NCI-H510A (cell line): ENCODE data around the gene AP2B1.
"Not testable (repeated sequence)": the region's sequence is repeated elsewhere in the genome, so short reads cannot be mapped to it uniquely, and the experiment has no call there.

Experiments used
- DNase-seq: peaks from one replicate; lab custom pipeline; 2025; lab: John Stamatoyannopoulos, UW

The AP2B1 gene

DNA sequence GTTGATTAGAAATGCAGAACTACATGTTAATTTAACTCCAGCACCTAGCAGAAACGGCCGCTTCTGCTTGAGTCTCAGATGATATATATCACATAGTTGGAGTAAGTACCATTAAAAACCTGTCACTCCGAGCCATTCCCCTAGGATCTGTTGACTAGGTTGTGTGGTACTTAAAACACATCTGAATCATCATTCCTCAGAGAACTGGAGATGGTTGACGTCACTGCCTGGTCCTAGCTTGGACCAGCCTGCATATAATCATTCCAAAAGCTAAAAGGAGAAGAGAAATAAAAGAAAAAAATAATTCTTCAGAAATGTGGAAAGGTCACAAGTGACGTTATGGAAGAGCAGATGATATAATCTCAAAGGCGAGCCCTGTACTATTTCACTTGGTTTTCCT lies 113.0 kb downstream of the AP2B1 start:
- no peak for DNase-seq

DNA sequence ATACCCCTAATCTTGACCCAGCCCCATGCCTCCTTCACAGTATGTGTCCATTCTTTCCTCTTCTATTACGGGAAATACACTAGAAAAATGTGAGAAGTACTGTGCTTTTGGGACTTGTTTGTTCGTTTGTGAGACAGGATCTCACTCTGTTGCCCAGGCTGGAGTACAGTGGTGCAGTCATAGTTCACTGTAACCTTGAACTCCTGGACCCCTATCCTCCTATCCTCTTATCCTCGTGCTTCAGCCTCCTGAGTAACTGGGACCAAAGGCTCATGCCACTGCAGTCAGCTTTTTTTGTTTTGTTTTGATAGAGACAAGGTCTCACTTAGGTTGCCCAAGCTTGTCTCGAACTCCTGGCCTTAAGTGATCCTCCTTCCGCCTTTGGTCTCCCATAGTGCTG lies 114.4 kb downstream of the AP2B1 start:
- DNase-seq: no peak

DNA sequence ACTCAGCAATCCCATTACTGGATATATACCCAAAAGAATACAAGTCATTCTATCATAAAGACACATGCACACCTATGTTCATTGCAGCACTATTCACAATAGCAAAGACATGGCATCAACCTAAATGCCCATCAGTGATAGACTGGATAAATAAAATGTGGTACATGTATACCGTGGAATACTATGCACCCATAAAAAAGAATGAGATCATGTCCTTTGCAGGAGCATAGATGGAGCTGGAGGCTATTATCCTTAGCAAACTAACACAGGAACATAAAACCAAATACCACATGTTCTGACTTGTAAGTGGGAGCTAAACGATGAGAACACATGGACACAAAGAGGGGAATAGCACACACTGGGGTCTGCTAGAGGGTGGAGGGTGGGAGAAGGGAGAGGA lies 116.2 kb downstream of the AP2B1 start:
- DNase-seq: not testable (repeated sequence)

DNA sequence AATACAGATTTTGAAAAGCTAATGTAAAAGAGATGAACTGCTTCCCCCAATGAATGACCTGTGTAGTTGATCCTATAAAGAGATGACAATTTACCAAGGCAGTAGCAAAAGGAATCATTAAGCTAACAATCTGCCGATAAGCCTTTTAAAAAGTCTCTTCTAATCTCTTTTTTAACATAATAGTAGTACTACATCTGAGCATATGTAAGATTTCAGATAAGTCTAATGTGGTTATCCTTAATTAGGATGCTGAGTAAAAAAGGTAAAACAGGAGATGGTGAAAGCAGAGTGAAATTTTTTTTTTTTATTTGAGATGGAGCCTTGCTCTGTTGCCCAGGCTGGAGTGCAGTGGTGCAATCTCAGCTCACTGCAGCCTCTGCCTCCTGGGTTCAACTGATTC lies 118.1 kb downstream of the AP2B1 start:
- DNase-seq: no peak

DNA sequence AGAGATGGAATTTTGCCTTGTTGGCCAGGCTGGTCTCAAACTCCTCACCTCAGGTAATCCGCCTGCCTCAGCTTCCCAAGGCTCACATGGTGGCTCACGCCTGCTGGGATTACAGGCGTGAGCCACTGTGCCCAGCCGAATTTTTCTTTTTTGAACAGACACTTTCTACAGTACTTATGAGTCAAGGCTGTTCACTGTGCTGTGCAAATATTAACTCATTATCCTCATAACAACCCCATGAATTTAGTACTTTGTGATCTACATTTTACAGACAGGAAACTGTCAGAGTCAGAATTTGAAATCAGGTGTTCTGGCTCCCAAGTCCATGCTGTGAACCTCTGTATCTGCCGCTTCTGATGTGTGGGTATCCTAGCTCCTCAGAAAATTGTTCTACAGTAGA lies 118.6 kb downstream of the AP2B1 start:
- DNase-seq: no peak

DNA sequence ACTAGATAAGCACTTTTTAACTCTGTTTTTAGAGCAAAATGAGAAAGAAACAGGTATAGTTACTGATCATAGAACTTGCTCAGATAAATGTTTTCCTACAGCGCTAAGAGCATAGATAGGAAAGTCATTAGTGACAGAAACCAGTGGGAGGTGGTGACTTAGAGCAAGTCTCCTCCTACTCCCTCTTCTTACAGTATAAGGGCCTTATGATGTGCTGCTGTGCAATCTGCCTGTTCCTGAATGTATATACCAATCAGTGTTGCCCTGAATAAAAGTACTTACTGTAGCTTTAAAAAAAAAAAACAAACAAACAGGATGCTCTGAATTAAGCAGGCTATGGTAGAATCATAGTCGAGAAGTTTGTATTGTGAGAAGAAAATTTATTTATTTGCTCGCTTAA lies 121.0 kb downstream of the AP2B1 start:
- DNase-seq: no peak

DNA sequence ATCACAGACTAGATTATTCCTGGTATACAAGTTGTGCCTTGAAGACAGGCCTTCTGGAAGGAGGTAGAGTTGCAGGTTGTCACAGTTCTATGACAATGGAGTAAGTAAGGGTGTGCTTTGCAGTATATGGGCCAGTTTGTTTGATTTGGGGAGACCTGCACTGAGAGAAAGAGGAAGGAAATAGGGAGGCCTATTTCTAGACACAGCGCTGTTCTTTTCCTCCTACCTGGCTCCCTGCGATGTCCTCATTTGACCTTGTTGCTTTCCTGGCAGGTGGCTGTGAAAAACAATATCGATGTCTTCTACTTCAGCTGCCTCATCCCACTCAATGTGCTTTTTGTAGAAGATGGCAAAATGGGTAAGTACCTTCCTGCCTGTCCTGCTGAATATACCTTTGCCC lies 121.8 kb downstream of the AP2B1 start:
- no peak for DNase-seq

DNA sequence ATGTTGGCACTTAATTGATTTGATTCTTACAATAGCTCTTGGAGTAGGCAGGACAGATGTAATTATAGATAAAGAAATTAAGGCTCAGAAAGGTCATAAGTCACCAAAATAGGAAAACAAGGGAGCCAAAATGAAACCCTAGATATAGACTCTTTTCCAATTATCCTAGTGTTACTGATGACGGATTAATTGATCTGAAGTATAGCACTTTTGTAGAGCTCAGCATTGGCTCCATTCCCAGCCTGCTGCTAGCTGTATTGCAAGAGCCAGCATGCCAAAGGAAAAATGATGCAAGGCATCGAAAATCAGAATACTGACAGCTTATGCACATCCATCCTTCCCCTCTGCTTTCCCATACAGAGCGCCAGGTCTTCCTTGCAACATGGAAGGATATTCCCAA lies 122.8 kb downstream of the AP2B1 start:
- no peak for DNase-seq

DNA sequence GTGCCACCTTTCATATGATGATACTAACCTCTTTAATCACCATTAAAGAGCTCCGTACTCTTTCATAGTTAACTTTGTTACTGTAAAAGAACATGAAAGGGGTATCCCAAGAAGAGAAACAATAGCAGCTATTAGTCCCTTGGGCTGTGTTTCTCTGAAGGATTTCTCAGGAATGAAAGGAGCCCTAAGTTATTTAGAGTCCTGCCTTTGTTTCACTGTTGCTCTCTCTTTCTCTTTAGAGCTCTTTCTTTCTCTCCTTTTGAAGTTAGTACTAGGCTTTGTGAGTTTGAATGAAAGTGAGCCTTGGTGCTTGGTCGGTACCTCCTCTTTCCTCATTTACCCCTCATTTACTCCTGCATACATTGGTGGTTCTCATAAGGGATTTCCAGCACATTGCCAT lies 123.8 kb downstream of the AP2B1 start:
- DNase-seq: no peak

DNA sequence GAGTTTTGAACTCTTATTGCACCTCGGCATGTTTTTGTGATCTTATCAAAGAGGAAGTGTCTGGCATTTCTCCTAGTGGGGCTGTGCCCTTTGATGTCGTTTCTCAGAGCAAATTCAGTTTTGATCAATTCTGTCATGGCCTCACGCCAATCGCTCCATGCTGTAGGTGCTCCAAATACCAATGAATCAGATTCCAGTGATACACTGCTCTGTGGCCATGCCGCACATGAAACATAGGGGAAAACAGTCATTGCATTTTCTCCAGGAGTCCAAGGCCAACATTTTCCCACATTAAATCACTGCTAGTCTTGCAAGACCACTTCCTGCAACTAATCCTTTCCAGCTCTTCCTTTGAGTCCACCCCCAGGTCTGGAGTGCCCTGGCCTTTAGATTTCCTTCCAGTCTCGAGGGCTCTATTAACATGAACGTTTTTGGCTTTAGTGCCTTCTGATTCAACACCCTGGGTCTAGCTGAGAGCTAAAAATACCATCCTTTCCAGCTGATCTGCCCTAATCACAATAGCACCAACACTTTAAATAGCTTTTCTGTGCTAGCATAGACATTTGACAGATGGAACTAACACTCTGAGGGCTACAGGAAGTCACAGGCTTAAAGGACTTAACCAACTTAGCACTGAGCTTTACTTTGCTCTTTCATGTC lies 126.1 kb downstream of the AP2B1 start:
- DNase-seq: no peak

DNA sequence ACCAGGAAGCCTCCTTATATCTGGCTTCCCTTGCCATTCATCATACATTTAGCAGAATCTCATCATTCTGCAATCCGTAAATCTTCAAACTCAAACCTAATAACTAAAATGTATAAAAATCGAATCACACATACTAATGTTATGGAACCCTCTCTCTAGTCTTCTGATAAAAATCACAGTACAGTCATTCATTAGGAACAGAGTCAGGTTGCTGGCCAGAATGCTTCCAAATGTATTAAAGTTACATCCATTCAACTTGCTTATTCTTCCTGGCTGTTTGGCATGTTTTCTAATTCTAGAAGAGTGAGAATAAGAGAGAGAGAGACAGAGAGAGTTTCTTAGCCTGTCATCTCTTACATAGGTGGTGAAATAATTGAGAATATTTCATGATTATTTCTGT lies 127.9 kb downstream of the AP2B1 start:
- no peak for DNase-seq

DNA sequence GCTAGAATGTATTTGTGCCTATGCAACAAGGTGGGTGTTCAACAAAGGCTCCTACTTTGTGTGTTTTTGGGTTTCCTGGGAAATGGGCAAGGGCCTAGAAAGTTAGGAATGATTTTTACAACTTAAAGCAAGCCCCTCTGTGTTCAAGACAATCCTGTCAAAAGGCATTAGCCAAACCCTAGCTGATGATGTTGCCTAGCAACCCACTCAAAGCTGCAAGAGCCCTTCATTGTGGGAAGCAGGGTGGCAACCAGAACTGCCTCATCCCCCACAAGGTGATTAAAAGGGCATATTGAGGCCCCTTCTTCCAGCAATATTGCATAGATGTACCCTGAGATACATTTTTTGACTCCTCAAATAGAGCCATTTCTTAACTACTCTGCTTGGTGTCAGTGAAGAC lies 128.3 kb downstream of the AP2B1 start:
- no peak for DNase-seq

DNA sequence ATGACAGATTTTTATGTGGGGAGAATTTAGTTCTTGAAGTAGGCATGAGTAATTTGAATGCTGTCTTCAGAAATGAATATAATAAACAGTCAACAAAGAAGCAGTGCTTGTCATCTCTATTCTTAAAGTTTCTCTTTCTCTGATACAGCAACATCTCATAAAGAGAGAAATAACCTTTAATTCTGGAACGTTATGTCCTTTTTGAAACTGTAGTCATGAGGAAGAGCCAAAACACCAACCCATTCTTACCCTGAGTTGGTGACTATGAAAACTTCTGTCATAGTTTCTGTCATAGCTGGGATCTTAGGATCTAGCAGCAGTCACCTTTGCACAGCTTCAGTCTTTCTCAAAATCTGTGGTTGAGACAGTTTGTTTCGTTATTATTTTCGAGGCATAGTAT lies 129.1 kb downstream of the AP2B1 start:
- no peak for DNase-seq

DNA sequence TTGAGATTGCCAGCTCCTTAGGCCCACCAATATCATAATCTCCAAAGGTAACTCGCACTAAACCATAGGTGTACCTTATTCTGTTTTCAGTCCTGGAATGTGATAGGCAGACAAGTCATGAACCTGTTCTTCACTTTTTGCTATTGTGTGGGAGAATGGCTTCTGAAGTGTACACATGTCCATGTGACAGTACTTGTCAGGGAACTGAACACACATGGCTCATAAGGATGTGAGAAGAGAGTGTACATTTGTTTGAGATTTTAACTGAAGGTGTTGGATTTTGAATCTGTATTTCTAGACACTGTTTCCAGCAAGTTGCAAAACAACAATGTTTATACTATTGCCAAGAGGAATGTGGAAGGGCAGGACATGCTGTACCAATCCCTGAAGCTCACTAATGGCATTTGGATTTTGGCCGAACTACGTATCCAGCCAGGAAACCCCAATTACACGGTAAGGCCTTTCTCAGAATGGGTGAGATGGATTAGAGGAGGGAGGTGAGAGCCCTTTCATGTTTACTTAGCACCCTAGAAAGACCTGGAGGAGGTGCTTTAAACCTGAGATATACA lies 129.9 kb downstream of the AP2B1 start:
- no peak for DNase-seq

DNA sequence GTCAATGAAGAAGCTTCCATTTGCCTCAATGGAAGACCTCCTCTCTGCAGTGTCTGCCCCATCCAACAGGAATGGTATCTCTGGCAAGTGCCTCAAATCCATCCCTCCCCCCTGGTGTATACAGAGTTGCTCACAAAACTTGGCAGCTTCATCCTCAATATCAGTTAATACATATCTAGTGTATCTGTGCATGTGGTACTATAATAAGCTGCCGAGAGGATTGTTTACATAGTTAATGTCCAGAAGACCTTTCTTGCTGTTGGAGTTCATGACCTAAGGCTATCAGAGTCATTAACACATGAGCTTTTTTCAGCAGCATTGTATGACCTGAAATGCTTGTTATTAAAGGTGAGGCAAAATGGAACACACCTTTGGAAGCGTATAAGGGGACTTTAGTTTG lies 130.4 kb downstream of the AP2B1 start:
- DNase-seq: no peak

DNA sequence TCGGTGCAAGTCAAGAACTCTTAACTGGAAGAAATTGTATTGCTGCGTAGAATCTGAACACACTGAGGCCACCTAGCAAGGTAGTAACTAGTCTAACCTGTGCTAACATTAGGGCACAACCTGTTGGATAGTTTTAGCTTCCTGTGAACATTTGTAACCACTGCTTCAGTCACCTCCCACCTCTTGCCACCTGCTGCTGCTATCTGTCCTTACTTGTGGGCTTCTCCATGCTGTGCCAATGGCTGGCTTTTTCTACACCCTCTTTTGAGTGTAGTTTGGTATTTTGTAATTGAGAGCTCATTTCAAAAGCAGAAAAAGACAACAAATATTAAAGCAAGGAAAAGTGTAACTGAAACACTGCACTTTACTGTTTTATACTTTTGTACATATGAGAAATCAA lies 136.6 kb downstream of the AP2B1 start:
- DNase-seq: no peak

DNA sequence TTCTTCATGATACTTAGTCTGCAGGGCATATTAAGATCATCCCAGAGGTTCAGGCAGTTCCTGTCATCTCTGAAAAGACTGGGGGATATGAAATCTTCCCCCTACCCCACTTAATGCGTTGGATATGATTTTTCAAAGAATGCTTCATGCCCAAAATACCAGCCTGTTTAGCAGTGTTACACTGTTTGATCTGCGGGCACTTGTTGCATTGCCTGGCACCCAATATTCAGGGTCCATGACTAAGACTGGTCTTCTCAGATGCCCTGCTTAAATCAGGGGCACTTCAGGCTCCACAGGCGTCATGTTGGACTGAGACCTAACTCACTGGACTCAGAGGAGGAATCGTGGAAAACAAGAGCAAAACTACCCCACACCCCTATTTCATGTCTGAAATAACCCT lies 137.9 kb downstream of the AP2B1 start:
- no peak for DNase-seq

DNA sequence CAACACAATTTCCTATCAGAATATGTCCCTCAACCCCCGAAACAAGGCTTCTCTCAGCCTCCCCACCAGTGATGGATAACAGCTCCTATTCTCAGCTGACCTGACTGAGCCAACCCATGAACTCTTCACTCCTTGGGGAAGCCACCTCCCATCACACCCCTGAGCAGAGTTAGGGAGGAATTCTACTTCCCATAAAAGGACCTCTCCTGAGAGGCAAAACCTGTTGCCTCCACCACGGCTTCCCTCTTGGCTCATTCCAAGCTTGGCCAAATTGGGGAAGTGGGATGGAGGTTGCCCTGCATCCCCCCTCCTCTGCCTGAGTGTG lies 138.6 kb downstream of the AP2B1 start:
- no peak for DNase-seq

DNA sequence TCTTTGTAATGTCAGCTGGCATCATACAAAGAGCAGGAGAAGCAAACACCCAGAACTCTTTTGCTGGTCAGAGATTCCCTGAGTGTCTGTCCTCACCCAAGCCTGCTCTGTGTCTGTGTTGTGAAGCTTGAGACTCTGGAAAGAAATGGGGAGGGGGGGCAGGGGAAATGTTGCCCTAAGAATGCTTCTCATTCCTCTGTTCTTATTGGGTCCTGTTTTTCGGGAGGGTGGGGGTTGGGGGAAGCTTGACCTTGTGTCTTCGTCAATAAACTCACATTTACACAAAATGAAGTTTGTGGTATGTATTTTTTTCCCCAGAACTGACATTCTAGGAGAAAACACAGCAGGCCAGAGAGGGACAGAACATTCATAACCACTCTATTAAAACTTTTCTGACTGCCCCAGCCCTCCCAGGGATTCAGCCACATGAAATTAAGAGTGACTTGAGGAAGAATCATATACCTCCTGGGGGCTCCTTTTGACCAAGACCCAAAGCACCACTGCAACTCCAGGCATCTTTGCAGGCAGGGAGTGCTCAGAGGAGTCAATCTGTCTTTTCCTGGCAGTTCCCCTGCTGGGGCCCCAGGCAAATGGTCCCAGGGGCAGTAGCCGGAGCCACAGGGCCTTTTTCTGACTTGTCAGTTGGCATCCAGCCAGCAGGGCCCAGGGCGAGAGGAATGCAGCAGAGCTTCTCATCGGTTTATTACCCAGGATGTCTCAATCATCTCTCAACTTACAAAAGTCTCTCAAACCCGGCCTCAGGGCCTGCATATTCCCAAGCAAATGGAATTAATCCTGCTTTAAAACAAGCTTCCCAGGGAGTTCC lies 139.2 kb downstream of the AP2B1 start:
- DNase-seq: no peak

DNA sequence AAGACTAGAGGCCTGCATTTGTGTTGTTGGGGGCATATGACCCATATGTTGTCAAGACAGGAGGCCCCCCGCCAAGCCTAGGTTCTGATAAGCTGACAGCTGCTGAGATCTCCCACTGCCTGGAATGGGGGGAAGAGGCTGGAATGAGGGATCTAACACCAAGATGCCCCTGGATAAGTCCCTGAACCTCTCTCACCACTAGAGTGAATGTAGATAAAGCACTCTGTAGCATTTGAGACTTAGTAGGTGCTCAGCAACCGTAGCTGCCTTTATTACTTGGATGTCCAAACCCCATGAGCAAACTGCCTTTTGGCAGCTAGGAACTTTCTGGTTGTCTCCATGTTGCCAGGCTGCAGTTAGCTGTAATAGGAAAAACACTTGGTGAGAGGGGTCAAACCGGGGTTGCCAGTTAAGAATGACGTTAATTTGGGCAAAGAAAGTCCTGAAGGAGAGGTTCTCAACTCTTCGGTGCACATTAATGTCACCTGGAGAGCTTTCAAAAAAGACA lies 139.9 kb downstream of the AP2B1 start:
- DNase-seq: no peak

DNA sequence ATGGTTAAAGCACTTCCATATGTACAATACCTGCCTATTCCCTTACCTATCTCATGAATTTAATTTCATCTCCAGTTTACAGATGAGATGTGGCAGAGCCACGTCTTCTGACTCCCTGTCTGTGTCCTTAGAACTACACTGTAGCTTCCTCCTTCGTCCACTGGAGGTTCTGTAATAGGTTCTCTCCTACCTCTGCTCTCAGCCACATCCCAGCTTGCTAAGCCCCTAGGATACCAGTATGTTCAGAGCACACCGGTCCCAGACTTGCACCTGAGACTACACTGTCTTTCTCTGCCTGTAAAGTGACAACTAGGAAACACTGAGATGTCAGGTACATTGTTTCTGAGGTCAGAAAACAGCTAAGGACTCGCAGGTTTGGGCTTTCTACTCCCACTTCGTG lies 140.5 kb downstream of the AP2B1 start:
- no peak for DNase-seq

DNA sequence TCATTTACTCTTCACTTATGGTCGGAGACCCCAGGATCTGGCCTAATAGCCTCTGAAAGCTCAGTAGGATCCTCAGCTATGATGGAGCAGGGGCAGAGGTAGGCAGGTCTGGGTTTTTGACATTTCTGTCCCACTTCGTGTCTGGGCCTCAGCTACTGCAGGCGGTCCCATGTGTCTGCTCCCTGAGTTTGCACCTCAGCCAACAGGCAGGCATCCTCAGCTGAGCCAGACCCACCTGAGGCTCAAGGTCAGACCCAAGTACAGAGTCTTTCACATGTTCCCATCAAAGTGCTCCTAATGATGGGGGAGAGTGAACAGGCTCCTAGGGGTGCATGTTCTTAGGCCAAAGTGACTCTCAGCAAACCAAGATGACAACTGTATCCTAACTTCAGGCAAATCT lies 141.4 kb downstream of the AP2B1 start:
- DNase-seq: no peak

DNA sequence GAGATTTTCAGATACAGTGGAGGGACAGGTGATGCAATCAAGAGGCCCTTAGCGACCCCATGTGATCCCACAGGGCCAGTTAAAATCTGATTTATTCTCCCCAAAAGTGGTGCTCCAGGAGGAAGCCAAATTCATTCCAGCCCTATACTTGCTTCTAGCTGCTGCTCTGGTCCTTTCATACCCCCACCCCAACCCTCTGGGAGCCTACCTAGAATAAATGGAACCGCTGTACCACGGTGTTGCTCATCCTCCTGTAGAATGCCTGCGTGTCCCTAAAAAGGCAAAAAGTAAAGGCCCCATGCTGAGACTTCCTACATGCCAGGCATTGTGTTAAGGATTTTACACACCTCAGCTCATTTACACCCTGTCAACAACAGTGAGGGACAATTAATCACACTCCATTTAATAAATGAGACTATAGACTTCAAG lies 142.3 kb downstream of the AP2B1 start:
- no peak for DNase-seq
